ENCODE results near the gene B4GALT4.

DNA sequence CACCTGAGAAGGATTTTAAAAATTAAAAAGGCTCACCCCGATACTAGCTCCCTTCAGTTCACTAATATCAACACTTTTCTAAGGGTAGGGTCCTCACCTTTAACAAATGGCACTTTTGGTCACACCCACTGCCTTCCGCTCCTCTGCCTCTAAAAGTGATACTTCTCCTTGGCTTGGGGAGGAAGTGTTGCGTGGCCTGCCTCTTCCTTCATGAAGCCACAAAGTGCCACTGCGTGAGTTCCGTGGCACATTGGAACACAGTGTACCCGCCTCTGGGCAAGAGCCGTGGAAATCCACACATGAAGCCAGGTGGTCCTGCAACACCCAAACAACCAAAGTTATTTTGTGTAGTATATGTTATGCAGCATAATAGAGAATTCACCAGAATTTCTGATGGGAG, 3.9 kb downstream of the B4GALT4 start:
- TF ChIP-seq BHLHE40 (IDR thresholded peaks at IDR 0.05; ENCODE audit: borderline replicate concordance) (no peak), FOXA1 (IDR thresholded peaks at IDR 0.05) (no peak), SP1 (IDR thresholded peaks at IDR 0.05) (no peak)

All from HEK293T (cell line).